K562 (cell line): ENCODE measurements around the gene CLCN6. TPM values are rescaled to one million over a fixed set of nuclear protein-coding genes. Genes with fewer than 3 reads are reported as not detected.
A peak's percentile ranks its signal among the peaks of the same experiment; 100 is the strongest.

ENCODE experiments used
- BACH1 ChIP-seq: fragments of 200-800 bp; sonication (Bioruptor generic); IDR thresholded peaks from 2 replicates; pipeline ENCODE4 v1.6.1; 2016; ENCODE audit warnings: missing genetic modification characterization, missing compliant biosample characterization
- CREB1 ChIP-seq, 2 experiments: sonication (generic) in 1 of 2; formaldehyde crosslinking in 1 of 2; IDR thresholded peaks; 2 replicates each; pipeline versions ENCODE4 v1.6.1 to v1.8.0; 2012 to 2022; ENCODE audit warnings: inconsistent platforms in 1 of 2, mild to moderate bottlenecking in 1 of 2, missing genetic modification reagents in 1 of 2, moderate library complexity in 1 of 2
- CREB3 ChIP-seq: fragments of 450-650 bp; conservative IDR thresholded peaks from 2 replicates; pipeline ENCODE4 v1.6.1; 2016; ENCODE audit warnings: missing genetic modification characterization, low read depth, mild to moderate bottlenecking, missing compliant biosample characterization, moderate library complexity
- CTCFL ChIP-seq: IDR thresholded peaks from 2 replicates; pipeline ENCODE4 v1.6.1; 2011; ENCODE audit warnings: borderline replicate concordance, low read depth, mild to moderate bottlenecking, moderate library complexity, low read length; ENCODE audit not compliant: insufficient read depth, poor library complexity, severe bottlenecking
- E2F3 ChIP-seq: fragments of 250-450 bp; sonication (Bioruptor Pico); IDR thresholded peaks from 2 replicates; pipeline ENCODE4 v1.4.0; 2020; ENCODE audit warnings: mild to moderate bottlenecking
- ELF4 ChIP-seq: fragments of 450-650 bp; formaldehyde crosslinking; IDR thresholded peaks from 2 replicates; pipeline ENCODE4 v1.4.0; 2022; ENCODE audit warnings: missing genetic modification characterization
- FOS ChIP-seq: IDR thresholded peaks from 3 replicates; pipeline ENCODE4 v1.6.1; 2011; ENCODE audit not compliant: insufficient read length; ENCODE audit errors: extremely low read depth
- FOXA3 ChIP-seq, 2 experiments: fragments of 450-650 bp in 1 of 2; sonication (generic) in 1 of 2; formaldehyde crosslinking; IDR thresholded peaks in 1 of 2; conservative IDR thresholded peaks in 1 of 2; 2 replicates each; pipeline versions ENCODE4 v1.4.0 to v1.8.0; 2020 to 2022; ENCODE audit warnings: mild to moderate bottlenecking in 2 of 2, missing genetic modification reagents in 1 of 2
- GABPB1 ChIP-seq: sonication (generic); formaldehyde crosslinking; IDR thresholded peaks from 2 replicates; pipeline ENCODE4 v1.8.0; 2022; ENCODE audit warnings: mild to moderate bottlenecking, missing genetic modification reagents
- HES1 ChIP-seq: fragments of 450-650 bp; IDR thresholded peaks from 2 replicates; pipeline ENCODE4 v1.6.1; 2016; ENCODE audit warnings: low read depth, mild to moderate bottlenecking, moderate library complexity
- JUND ChIP-seq, 2 experiments: IDR thresholded peaks; 2 replicates in 1 of 2; 3 replicates in 1 of 2; pipeline ENCODE4 v1.6.1; 2011; ENCODE audit warnings: borderline replicate concordance in 2 of 2, low read depth in 2 of 2, low read length in 2 of 2, improper control_type of control experiment in 1 of 2, missing biosample characterization in 1 of 2, missing genetic modification characterization in 1 of 2, missing genetic modification reagents in 1 of 2
- MED1 ChIP-seq: sonication (generic); formaldehyde crosslinking; IDR thresholded peaks from 2 replicates; pipeline ENCODE4 v1.8.1; 2023; ENCODE audit warnings: missing genetic modification reagents, borderline replicate concordance
- NCOA6 ChIP-seq: fragments of 450-650 bp; IDR thresholded peaks from 2 replicates; pipeline ENCODE4 v1.6.1; 2017; ENCODE audit warnings: mild to moderate bottlenecking
- PYGO2 ChIP-seq: fragments of 450-650 bp; IDR thresholded peaks from 2 replicates; pipeline ENCODE4 v1.6.1; 2016; ENCODE audit warnings: mild to moderate bottlenecking, missing genetic modification characterization, moderate library complexity, missing compliant biosample characterization
- RUNX1 ChIP-seq: sonication (generic); IDR thresholded peaks from 2 replicates; pipeline ENCODE4 v1.6.1; 2016; ENCODE audit warnings: antibody characterized with exemption, low read depth
- TBL1XR1 ChIP-seq, 2 experiments: IDR thresholded peaks; 2 replicates each; pipeline ENCODE4 v1.6.1; 2012; ENCODE audit warnings: improper control_type of control experiment in 2 of 2, low read length in 2 of 2, mild to moderate bottlenecking in 1 of 2
- TCF7L2 ChIP-seq: fragments of 150-350 bp; IDR thresholded peaks from 2 replicates; pipeline ENCODE4 v1.6.1; 2016; ENCODE audit warnings: low read depth, mild to moderate bottlenecking, low read length, moderate library complexity
- WHSC1 ChIP-seq: IDR thresholded peaks from one replicate; pipeline ENCODE4 v1.6.1; 2012; ENCODE audit warnings: low read length, control low read depth, inconsistent platforms
- ZBTB43 ChIP-seq: sonication (generic); formaldehyde crosslinking; IDR thresholded peaks from 2 replicates; pipeline ENCODE4 v1.8.0; 2023; ENCODE audit warnings: mild to moderate bottlenecking, missing genetic modification reagents
- ZNF143 ChIP-seq: sonication (generic); formaldehyde crosslinking; IDR thresholded peaks from 2 replicates; pipeline ENCODE4 v1.9.0; 2022; ENCODE audit warnings: mild to moderate bottlenecking, missing genetic modification reagents
- ZNF347 ChIP-seq: fragments of 450-650 bp; formaldehyde crosslinking; IDR thresholded peaks from 2 replicates; pipeline ENCODE4 v1.4.0; 2020; ENCODE audit warnings: low read depth, mild to moderate bottlenecking, moderate library complexity
- ZNF644 ChIP-seq: fragments of 200-800 bp; sonication (Bioruptor generic); IDR thresholded peaks from 2 replicates; pipeline ENCODE4 v1.6.1; 2016; ENCODE audit warnings: low read depth, missing genetic modification characterization, missing compliant biosample characterization
- polyA plus RNA-seq, 8 experiments: library from polyadenylated mRNA; depleted of rRNA in 4 of 8; stranded (reverse) in 5 of 8; unstranded in 3 of 8; fragments of >200 nt; fragmentation: Nextera tagmentation in 2 of 8; fragmentation: Illumina TruSeq in 1 of 8; extraction: Ambion mirVana in 2 of 8; extraction: Trizol in 1 of 8; gene quantifications; 2 replicates each; pipeline versions ENCODE4 v1.2.1 to v1.2.3, GENCODE V29; 2011 to 2014; ENCODE audit warnings: inconsistent platforms in 1 of 8, missing spikeins in 1 of 8
- total RNA-seq, 7 experiments: library from RNA; depleted of rRNA in 6 of 7; stranded (reverse); fragments of >200 nt in 6 of 7; fragmentation: Illumina TruSeq in 2 of 7; extraction: Trizol in 2 of 7; gene quantifications; 2 replicates each; pipeline versions ENCODE4 v1.2.1 to v1.2.3, GENCODE V29; 2011 to 2021; ENCODE audit warnings: low replicate concordance in 1 of 7

CLCN6 gene
- total and polyA plus RNA-seq, 9 of the 15 experiments (the other 6 are each of a cell fraction or from before 2014, with no cell fraction given) = 2.0 to 21.8 (median 13.6) TPM

GRCh38 chr1:11800756-11801433, 5.1 kb upstream of the CLCN6 start (continued):
- TF ChIP-seq CREB3 (tag) (peak; percentile 35; the same call in 1 of the 2 replicates), PYGO2 (tag) (no peak), CREB1 (IDR thresholded peaks at IDR 0.05) (0 out of 2 replicates have a peak, but pooled peaks have one; percentile 16), CREB1 (CRISPR knock-in tag; IDR thresholded peaks at IDR 0.05) (no peak), RUNX1 (0 out of 2 replicates have a peak, but pooled peaks have one; percentile 39), FOS (peak; percentile 15), ELF4 (CRISPR knock-in tag) (peak; percentile 6; the same call in 1 of the 2 replicates), NCOA6 (no peak), JUND (IDR thresholded peaks at IDR 0.05; ENCODE audit: borderline replicate concordance, low read depth, low read length) (peak; percentile 91), JUND (tag; IDR thresholded peaks at IDR 0.05; ENCODE audit: borderline replicate concordance, low read depth, low read length) (peak; percentile 67; the same call in 1 of the 3 replicates), ZBTB43 (CRISPR knock-in tag) (no peak), WHSC1 (peak; percentile 70), TBL1XR1 (IDR thresholded peaks at IDR 0.05; ENCODE audit: low read length in 2 of 2) (0 out of 4 replicates have a peak, but pooled peaks of 1 of the 2 experiments have one; percentile 30), CTCFL (no peak), ZNF347 (CRISPR knock-in tag) (peak; percentile 55; the same call in 1 of the 2 replicates), E2F3 (CRISPR knock-in tag) (peak; percentile 21; the same call in 1 of the 2 replicates), HES1 (no peak), GABPB1 (CRISPR knock-in tag) (peak; percentile 68; the same call in 1 of the 2 replicates), BACH1 (peak; percentile 46; the same call in 1 of the 2 replicates), FOXA3 (CRISPR knock-in tag; conservative IDR thresholded peaks at IDR 0.05 in 1 of 2, IDR thresholded peaks at IDR 0.05 in 1 of 2) (peak in 1 of 2 experiments; percentile 10; a peak in 1 of 4 replicates), MED1 (no peak), ZNF644 (tag) (peak; percentile 74; the same call in 1 of the 2 replicates), ZNF143 (peak; percentile 64; the same call in 1 of the 2 replicates), TCF7L2 (no peak)
